Testis (tissue), 3 donors: ENCODE data around the gene SLC6A6. TPM values are rescaled to one million over a fixed set of nuclear protein-coding genes. Genes with fewer than 3 reads are reported as not detected.

Source experiments
- DNase-seq: peaks from one replicate; pipeline ENCODE4 v3.0.0-alpha.2; 2019
- H3K27ac ChIP-seq, 2 donors: fragments of 200-600 bp; sonication (generic); one replicate each; pipeline ENCODE4 v1.5.1; 2019
- H3K27me3 ChIP-seq: fragments of 200-600 bp; sonication (generic); one replicate; pipeline ENCODE4 v1.5.1; 2019
- H3K36me3 ChIP-seq: fragments of 200-600 bp; sonication (generic); one replicate; pipeline ENCODE4 v1.5.1; 2017; ENCODE audit warnings: low read depth; ENCODE audit errors: missing control alignments
- H3K4me1 ChIP-seq: fragments of 200-600 bp; sonication (generic); one replicate; pipeline ENCODE4 v1.5.1; 2019
- H3K4me3 ChIP-seq, 2 donors: fragments of 200-600 bp; sonication (generic); one replicate each; pipeline ENCODE4 v1.5.1; 2017 to 2019
- H3K9me3 ChIP-seq: fragments of 200-600 bp; sonication (generic); one replicate; pipeline ENCODE4 v1.5.1; 2017
- POLR2A ChIP-seq: fragments of 450-650 bp; IDR thresholded peaks from one replicate; pipeline ENCODE4 v1.6.1; 2017; ENCODE audit warnings: antibody characterized with exemption, mild to moderate bottlenecking, moderate library complexity
- WGBS, 2 donors: methylation state at CpG; one replicate each; pipeline ENCODE4 v1.1.5; 2018; 5-methylcytosine and 5-hydroxymethylcytosine counted together
- intact Hi-C: fragments of 100-400 bp; cut with DNase I; formaldehyde crosslinking; loops from one replicate; pipeline ENCODE4 v1.15.1; 2023; ENCODE audit warnings: low total_unique reads
- polyA plus RNA-seq: library from polyadenylated mRNA; stranded (reverse); fragments of 350-450 nt; fragmentation: Illumina TruSeq; extraction: RNeasy Lipid Tissue Mini Kit (QIAGEN cat#74804); gene quantifications from one replicate; pipeline ENCODE4 v1.2.3, GENCODE V29; 2014; ENCODE audit warnings: low read depth, low replicate concordance; ENCODE audit not compliant: insufficient read depth
- total RNA-seq, 2 donors: library from RNA; depleted of rRNA; stranded (reverse); fragments of >200 nt; gene quantifications; one replicate each; pipeline ENCODE4 v1.2.3, GENCODE V29; 2016
- TF ChIP-seq, protein P1 (sequence below), 3 experiments: fragments of 450-650 bp in 2 of 3; fragments of 200-600 bp in 1 of 3; sonication (generic) in 1 of 3; IDR thresholded peaks; one replicate each; pipeline ENCODE4 v1.5.1; 2016 to 2019; ENCODE audit warnings: antibody characterized with exemption in 3 of 3, mild to moderate bottlenecking in 2 of 3, moderate library complexity in 1 of 3

The SLC6A6 gene
- total and polyA plus RNA-seq, 3 donors from 2014 or later, result 9.7 to 14.9 (median 13.7) TPM

DNA sequence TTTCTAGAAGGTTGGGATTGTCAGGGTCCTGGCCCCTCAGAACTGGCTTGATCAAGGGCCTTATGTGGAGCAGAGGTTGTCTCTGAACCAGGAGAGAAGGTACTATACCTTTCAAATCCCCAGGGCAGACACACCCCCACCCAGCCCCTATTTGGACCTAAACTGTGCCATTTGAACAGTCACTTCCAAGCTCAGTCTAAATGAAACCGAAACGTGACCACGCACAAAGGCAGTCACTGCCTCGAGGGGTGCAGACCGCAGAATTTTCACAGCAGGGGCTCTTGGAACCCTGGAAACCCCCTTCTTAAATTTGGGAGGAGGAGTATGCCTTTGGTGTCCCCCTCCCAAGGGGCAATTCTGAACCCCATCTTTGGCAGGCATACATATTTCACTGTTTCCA is 84.1 kb downstream of the SLC6A6 start:
- H3K27me3 ChIP-seq, result no peaks in the 10 kb centered on the region
- no peak overlapping the region for H3K4me3 ChIP-seq
- no peak for DNase-seq
- intact Hi-C loops, result no loop called here
- 92 to 97% methylated on average over 5 of the region's 5 CpGs for WGBS, 2 donors
- TF ChIP-seq, protein P1, sequence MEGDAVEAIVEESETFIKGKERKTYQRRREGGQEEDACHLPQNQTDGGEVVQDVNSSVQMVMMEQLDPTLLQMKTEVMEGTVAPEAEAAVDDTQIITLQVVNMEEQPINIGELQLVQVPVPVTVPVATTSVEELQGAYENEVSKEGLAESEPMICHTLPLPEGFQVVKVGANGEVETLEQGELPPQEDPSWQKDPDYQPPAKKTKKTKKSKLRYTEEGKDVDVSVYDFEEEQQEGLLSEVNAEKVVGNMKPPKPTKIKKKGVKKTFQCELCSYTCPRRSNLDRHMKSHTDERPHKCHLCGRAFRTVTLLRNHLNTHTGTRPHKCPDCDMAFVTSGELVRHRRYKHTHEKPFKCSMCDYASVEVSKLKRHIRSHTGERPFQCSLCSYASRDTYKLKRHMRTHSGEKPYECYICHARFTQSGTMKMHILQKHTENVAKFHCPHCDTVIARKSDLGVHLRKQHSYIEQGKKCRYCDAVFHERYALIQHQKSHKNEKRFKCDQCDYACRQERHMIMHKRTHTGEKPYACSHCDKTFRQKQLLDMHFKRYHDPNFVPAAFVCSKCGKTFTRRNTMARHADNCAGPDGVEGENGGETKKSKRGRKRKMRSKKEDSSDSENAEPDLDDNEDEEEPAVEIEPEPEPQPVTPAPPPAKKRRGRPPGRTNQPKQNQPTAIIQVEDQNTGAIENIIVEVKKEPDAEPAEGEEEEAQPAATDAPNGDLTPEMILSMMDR (IDR thresholded peaks at IDR 0.05), result no peak
- TF ChIP-seq POLR2A, result no peak
- no peak overlapping the region for H3K27ac ChIP-seq
- H3K36me3 ChIP-seq, result no peaks in the 10 kb centered on the region
- H3K9me3 ChIP-seq, result no peaks in the 10 kb centered on the region
- H3K4me1 ChIP-seq, result peaks cover 16% of the 10 kb centered on the region

DNA sequence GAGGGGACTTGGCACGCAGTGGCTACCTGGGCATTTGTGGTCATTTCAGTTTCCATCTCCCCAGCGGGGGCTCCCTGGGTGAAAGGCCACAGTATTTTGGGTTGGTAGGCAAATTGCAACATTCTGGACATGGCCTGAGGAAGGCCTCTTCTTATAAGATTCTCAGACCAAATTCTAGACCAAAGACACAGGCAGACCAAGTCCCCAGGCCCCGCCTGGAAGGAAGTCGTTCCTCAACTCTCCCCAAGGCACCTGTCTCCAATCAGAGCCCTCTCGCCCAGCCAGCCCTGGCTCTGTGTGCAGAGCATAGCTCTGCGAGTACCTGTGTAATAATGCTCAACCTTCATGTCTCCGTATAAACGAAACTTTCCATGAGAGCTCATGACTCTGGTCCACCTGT is 84.7 kb downstream of the SLC6A6 start:
- 95 to 96% methylated on average over 8 of the region's 8 CpGs for WGBS, 2 donors
- DNase-seq, result no peak
- no peaks in the 10 kb centered on the region for H3K27me3 ChIP-seq
- intact Hi-C loops, result no loop called here
- TF ChIP-seq POLR2A, result no peak
- TF ChIP-seq, protein P1 (IDR thresholded peaks at IDR 0.05), result no peak
- H3K36me3 ChIP-seq, result no peaks in the 10 kb centered on the region
- H3K4me1 ChIP-seq, result peaks cover 13% of the 10 kb centered on the region
- H3K9me3 ChIP-seq, result no peaks in the 10 kb centered on the region
- no peak overlapping the region for H3K4me3 ChIP-seq
- no peak overlapping the region for H3K27ac ChIP-seq

GRCh38 chr3:14487821-14488220 is 85.4 kb downstream of the SLC6A6 start:
- DNase-seq, result no peak
- intact Hi-C loops, result no loop called here
- no peaks in the 10 kb centered on the region for H3K9me3 ChIP-seq
- no peaks in the 10 kb centered on the region for H3K36me3 ChIP-seq
- H3K27ac ChIP-seq, result no peak overlapping the region
- 72 to 81% methylated on average over 7 of the region's 7 CpGs for WGBS, 2 donors
- no peak overlapping the region for H3K4me3 ChIP-seq
- H3K27me3 ChIP-seq, result no peaks in the 10 kb centered on the region
- TF ChIP-seq POLR2A, result no peak
- TF ChIP-seq, protein P1 (IDR thresholded peaks at IDR 0.05), result no peak
- peaks cover 6% of the 10 kb centered on the region for H3K4me1 ChIP-seq

DNA sequence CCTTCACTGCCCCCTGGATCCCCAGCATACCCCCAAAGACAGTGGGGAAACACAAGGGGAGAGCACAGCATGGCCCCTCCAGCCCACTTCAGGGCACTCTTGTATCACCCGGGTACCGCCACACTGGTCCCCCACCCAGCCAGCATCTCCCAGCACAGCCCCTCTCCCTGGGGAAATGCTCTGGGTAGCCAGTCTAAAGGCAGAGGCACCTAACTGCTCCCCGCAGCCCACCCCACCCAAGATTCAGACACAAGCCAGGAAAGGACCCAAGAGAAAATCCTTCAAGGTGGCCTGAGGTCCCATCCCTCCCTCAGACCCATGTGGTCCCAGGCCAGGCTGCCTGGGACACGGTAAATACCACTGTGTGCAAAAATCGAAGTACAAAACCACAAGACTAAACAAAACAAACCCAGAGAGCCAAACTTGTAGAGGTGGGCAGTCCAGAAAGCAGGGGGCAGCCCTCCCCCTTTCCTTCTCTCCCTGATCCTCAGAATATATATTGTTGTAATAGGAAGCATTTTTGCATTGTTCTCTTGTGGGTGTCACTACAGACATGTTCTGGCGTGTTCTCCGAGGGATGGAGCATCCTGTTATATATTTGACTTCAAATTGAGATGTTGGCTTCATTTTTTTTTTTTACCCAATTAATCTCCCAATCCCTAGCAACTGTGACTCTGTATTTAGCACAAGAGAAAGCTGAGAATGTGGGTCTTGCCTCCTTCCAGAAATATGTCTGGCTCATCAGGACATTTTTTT is 86.1 kb downstream of the SLC6A6 start:
- no peaks in the 10 kb centered on the region for H3K9me3 ChIP-seq
- TF ChIP-seq, protein P1 (IDR thresholded peaks at IDR 0.05), result no peak
- TF ChIP-seq POLR2A, result no peak
- no peaks in the 10 kb centered on the region for H3K27me3 ChIP-seq
- no peak overlapping the region for H3K27ac ChIP-seq
- H3K4me1 ChIP-seq, result peaks cover 8% of the 10 kb centered on the region
- no peak overlapping the region for H3K4me3 ChIP-seq
- WGBS, 2 donors, result 61 to 66% methylated on average over 7 of the region's 7 CpGs
- no peaks in the 10 kb centered on the region for H3K36me3 ChIP-seq
- intact Hi-C loops, result no loop called here
- no peak for DNase-seq

DNA sequence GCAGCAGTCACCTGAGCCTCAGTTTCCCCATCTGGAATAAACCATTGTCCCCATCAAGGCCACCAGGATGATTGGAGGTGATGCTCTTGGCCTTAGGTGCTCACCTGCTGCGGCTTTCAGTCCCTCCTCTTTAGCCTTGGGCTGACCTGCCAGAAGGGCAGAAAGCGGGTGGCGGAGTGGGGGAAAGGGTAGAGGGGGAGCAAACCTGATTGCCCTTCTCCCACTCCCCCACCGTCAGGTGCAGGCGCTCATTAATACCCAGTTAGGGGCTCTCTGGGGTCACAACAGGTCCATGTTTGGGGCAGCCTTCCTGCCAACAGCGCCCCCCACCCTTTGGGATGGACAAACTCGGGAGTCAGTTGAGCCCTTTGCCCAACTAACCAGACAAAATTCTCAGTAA is 87.2 kb downstream of the SLC6A6 start:
- Histone ChIP-seq H3K36me3 (no peaks in the 10 kb centered on the region), H3K27me3 (no peaks in the 10 kb centered on the region), H3K9me3 (no peaks in the 10 kb centered on the region), H3K4me3 (no peak overlapping the region), H3K4me1 (peaks cover 8% of the 10 kb centered on the region), H3K27ac (no peak overlapping the region)
- DNase-seq, result no peak
- intact Hi-C loops, result no loop called here
- 83 to 93% methylated on average over 7 of the region's 7 CpGs for WGBS, 2 donors
- TF ChIP-seq, protein P1 (IDR thresholded peaks at IDR 0.05), result no peak
- no peak for TF ChIP-seq POLR2A
